ENCODE data around the gene INHBC.

DNA sequence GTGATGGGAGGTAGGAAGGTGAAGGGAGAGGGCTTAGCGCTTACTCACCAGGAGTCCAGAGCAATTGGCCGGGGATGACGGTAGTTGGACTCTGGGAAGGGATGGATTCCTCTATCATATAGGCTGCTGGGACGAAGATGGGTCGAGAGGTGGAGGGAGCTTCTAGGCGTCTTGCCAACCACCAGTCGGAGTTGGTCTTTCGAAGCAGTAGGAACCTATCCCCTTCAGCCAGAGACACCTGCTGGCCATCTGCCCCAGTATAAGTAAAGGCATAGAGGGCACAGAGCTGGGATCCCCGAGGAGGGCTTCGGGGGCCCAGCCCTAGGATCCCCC lies 44.4 kb downstream of the INHBC start:
- no peak for TF ChIP-seq POLR2A (IDR thresholded peaks at IDR 0.05; ENCODE audit: low read length)
- no peak for TF ChIP-seq GATA1 (IDR thresholded peaks at IDR 0.05; ENCODE audit: low read depth, low read length)

Measured in erythroblast (primary cell).